ENCODE measurements around the gene ADGRG3. TPM values are rescaled to one million over a fixed set of nuclear protein-coding genes. Genes with fewer than 3 reads are reported as not detected.

ADGRG3 gene
- total RNA-seq, 2 experiments from 2014 or later, result not detected

- POLR2A ChIA-PET, result interaction anchor here (0.8 to 1.8 kb wide), 2 partner anchors 60 to 75 kb away, joined by 3 to 8 read pairs; no protein-coding TSS in a partner anchor
These were observed 15.2 kb upstream of the ADGRG3 start for GRCh38 chr16:57652695-57653471.

GRCh38 chr16:57653936-57654335 lies 14.2 kb upstream of the ADGRG3 start:
- POLR2A ChIA-PET, result no interaction called here
- CTCF ChIA-PET, result interaction anchor here (2.8 kb wide), 1 partner anchor 77 kb away, joined by 21 read pairs; no protein-coding TSS in a partner anchor
- Mint-ChIP-seq H3K9me3 (no peaks in the 10 kb centered on the region), H3K4me1 (peaks cover 26% of the 10 kb centered on the region), H3K27ac (no peak overlapping the region), H3K4me3 (no peak overlapping the region), H3K27me3 (no peaks in the 10 kb centered on the region), H3K36me3 (ENCODE audit: low read depth) (no peaks in the 10 kb centered on the region)
- no peak for DNase-seq

More at GRCh38 chr16:57652695-57653471, 15.2 kb upstream of the ADGRG3 start:
- Mint-ChIP-seq H3K27ac (no peak overlapping the region), H3K27me3 (no peaks in the 10 kb centered on the region), H3K4me1 (peaks cover 36% of the 10 kb centered on the region), H3K36me3 (ENCODE audit: low read depth) (no peaks in the 10 kb centered on the region), H3K9me3 (no peaks in the 10 kb centered on the region), H3K4me3 (no peak overlapping the region)
- CTCF ChIA-PET, result interaction anchor here (0.6 to 7.6 kb wide), 6 partner anchors 43 to 76 kb away, joined by 3 to 167 read pairs (median 6); no protein-coding TSS in a partner anchor
- DNase-seq, result no peak

GRCh38 chr16:57656342-57656955 lies 11.7 kb upstream of the ADGRG3 start:
- no peaks in the 10 kb centered on the region for H3K9me3 Mint-ChIP-seq
- peak overlapping the region; percentile 27 for H3K27ac Mint-ChIP-seq
- POLR2A ChIA-PET, result no interaction called here
- no peak for DNase-seq
- no peak overlapping the region for H3K4me3 Mint-ChIP-seq
- no peaks in the 10 kb centered on the region for H3K27me3 Mint-ChIP-seq
- CTCF ChIA-PET, result interaction anchor here (1.3 kb wide), 1 partner anchor 65 kb away, joined by 3 read pairs; no protein-coding TSS in a partner anchor
- peaks cover 16% of the 10 kb centered on the region for H3K4me1 Mint-ChIP-seq
- no peaks in the 10 kb centered on the region for H3K36me3 Mint-ChIP-seq (ENCODE audit: low read depth)

- POLR2A ChIA-PET, result no interaction called here
- H3K36me3 Mint-ChIP-seq (ENCODE audit: low read depth), result no peaks in the 10 kb centered on the region
- H3K27ac Mint-ChIP-seq, result no peak overlapping the region
- no peak overlapping the region for H3K4me3 Mint-ChIP-seq
- CTCF ChIA-PET, result interaction anchor here (1.3 kb wide), 1 partner anchor 66 kb away, joined by 3 read pairs; no protein-coding TSS in a partner anchor
- no peaks in the 10 kb centered on the region for H3K9me3 Mint-ChIP-seq
- H3K4me1 Mint-ChIP-seq, result peaks cover 8% of the 10 kb centered on the region
- no peaks in the 10 kb centered on the region for H3K27me3 Mint-ChIP-seq
- DNase-seq, result no peak
These were observed 10.9 kb upstream of the ADGRG3 start for GRCh38 chr16:57657228-57657627.

- H3K4me1 Mint-ChIP-seq, result peaks cover 7% of the 10 kb centered on the region
- ChIA-PET CTCF (no interaction called here), POLR2A (no interaction called here)
- no peaks in the 10 kb centered on the region for H3K27me3 Mint-ChIP-seq
- H3K36me3 Mint-ChIP-seq (ENCODE audit: low read depth), result no peaks in the 10 kb centered on the region
- H3K9me3 Mint-ChIP-seq, result no peaks in the 10 kb centered on the region
- DNase-seq, result no peak
- H3K27ac Mint-ChIP-seq, result no peak overlapping the region
- no peak overlapping the region for H3K4me3 Mint-ChIP-seq
These were observed 9.8 kb upstream of the ADGRG3 start for GRCh38 chr16:57658130-57658877.

GRCh38 chr16:57658878-57659674 lies 9.0 kb upstream of the ADGRG3 start:
- DNase-seq, result no peak
- POLR2A ChIA-PET, result no interaction called here
- Mint-ChIP-seq H3K36me3 (ENCODE audit: low read depth) (no peaks in the 10 kb centered on the region), H3K4me3 (no peak overlapping the region), H3K27me3 (no peaks in the 10 kb centered on the region), H3K9me3 (no peaks in the 10 kb centered on the region), H3K27ac (no peak overlapping the region), H3K4me1 (peaks cover 7% of the 10 kb centered on the region)
- CTCF ChIA-PET, result no interaction called here

GRCh38 chr16:57660715-57661463 lies 7.2 kb upstream of the ADGRG3 start:
- H3K27ac Mint-ChIP-seq, result no peak overlapping the region
- H3K4me1 Mint-ChIP-seq, result peaks cover 7% of the 10 kb centered on the region
- ChIA-PET CTCF (no interaction called here), POLR2A (no interaction called here)
- no peaks in the 10 kb centered on the region for H3K36me3 Mint-ChIP-seq (ENCODE audit: low read depth)
- no peak for DNase-seq
- no peak overlapping the region for H3K4me3 Mint-ChIP-seq
- no peaks in the 10 kb centered on the region for H3K27me3 Mint-ChIP-seq
- no peaks in the 10 kb centered on the region for H3K9me3 Mint-ChIP-seq

- H3K4me3 Mint-ChIP-seq, result no peak overlapping the region
- ChIA-PET CTCF (no interaction called here), POLR2A (no interaction called here)
- H3K4me1 Mint-ChIP-seq, result peaks cover 1% of the 10 kb centered on the region
- DNase-seq, result no peak
- no peaks in the 10 kb centered on the region for H3K27me3 Mint-ChIP-seq
- H3K27ac Mint-ChIP-seq, result no peak overlapping the region
- H3K36me3 Mint-ChIP-seq (ENCODE audit: low read depth), result no peaks in the 10 kb centered on the region
- H3K9me3 Mint-ChIP-seq, result no peaks in the 10 kb centered on the region
These were observed 6.6 kb upstream of the ADGRG3 start for GRCh38 chr16:57661510-57661909.

- H3K36me3 Mint-ChIP-seq (ENCODE audit: low read depth), result no peaks in the 10 kb centered on the region
- CTCF ChIA-PET, result no interaction called here
- H3K4me3 Mint-ChIP-seq, result no peak overlapping the region
- H3K27ac Mint-ChIP-seq, result no peak overlapping the region
- no peaks in the 10 kb centered on the region for H3K27me3 Mint-ChIP-seq
- POLR2A ChIA-PET, result no interaction called here
- no peaks in the 10 kb centered on the region for H3K9me3 Mint-ChIP-seq
- H3K4me1 Mint-ChIP-seq, result no peaks in the 10 kb centered on the region
- DNase-seq, result no peak
These were observed 5.9 kb upstream of the ADGRG3 start for GRCh38 chr16:57661936-57662906.

GRCh38 chr16:57663436-57663835 lies 4.7 kb upstream of the ADGRG3 start:
- DNase-seq, result no peak
- Mint-ChIP-seq H3K27me3 (no peaks in the 10 kb centered on the region), H3K4me1 (no peaks in the 10 kb centered on the region), H3K27ac (no peak overlapping the region), H3K9me3 (no peaks in the 10 kb centered on the region), H3K4me3 (no peak overlapping the region), H3K36me3 (ENCODE audit: low read depth) (no peaks in the 10 kb centered on the region)
- POLR2A ChIA-PET, result interaction anchor here (0.9 kb wide), 1 partner anchor 14 kb away, joined by 3 read pairs; no protein-coding TSS in a partner anchor
- CTCF ChIA-PET, result no interaction called here

GRCh38 chr16:57663917-57664661 lies 4.0 kb upstream of the ADGRG3 start:
- Mint-ChIP-seq H3K27me3 (no peaks in the 10 kb centered on the region), H3K27ac (no peak overlapping the region)

More at GRCh38 chr16:57663917-57664661, 4.0 kb upstream of the ADGRG3 start:
- ChIA-PET CTCF (interaction anchor here (0.5 to 1.0 kb wide), 3 partner anchors 53 to 168 kb away, joined by 5 to 6 read pairs (median 6); no protein-coding TSS in a partner anchor), POLR2A (interaction anchor here (0.9 to 1.7 kb wide), 2 partner anchors 15 to 125 kb away, joined by 3 read pairs; no protein-coding TSS in a partner anchor)
- no peak for DNase-seq
- Mint-ChIP-seq H3K9me3 (no peaks in the 10 kb centered on the region), H3K4me3 (no peak overlapping the region), H3K36me3 (ENCODE audit: low read depth) (no peaks in the 10 kb centered on the region), H3K4me1 (no peaks in the 10 kb centered on the region)
